Endothelial cell of umbilical vein (primary cell): Measurements from ENCODE around the gene P2RX4. TPM values are rescaled to one million over a fixed set of nuclear protein-coding genes. Genes with fewer than 3 reads are reported as not detected.
A peak's percentile ranks its signal among the peaks of the same experiment; 100 is the strongest.

ENCODE experiments used
- BruUV-seq: library from RNA; stranded (reverse); fragments of 400-500 nt; replicated peaks from 2 replicates; lab custom pipeline; 2021; lab: Mats Ljungman, UMichigan
- CTCF ChIA-PET: fragments of 300-600, 350-600 bp; sonication (Branson Sonifier 250); formaldehyde crosslinking; loops from one replicate; lab custom pipeline; 2021; ENCODE audit warnings: antibody characterized with exemption, inconsistent platforms; lab: Charles Lee
- POLR2A ChIA-PET: fragments of 300-600, 350-600 bp; sonication (Branson Sonifier 250); formaldehyde crosslinking; loops from one replicate; lab custom pipeline; 2021; ENCODE audit warnings: antibody characterized with exemption, inconsistent platforms; lab: Charles Lee
- DNase-seq: peaks from one replicate; pipeline ENCODE4 v3.0.0-alpha.2; 2011; ENCODE audit warnings: low read depth, low spot score
- FAIRE-seq: peaks from 2 replicates; lab custom pipeline; 2011; peaks lifted over from hg19 to GRCh38; lab: Jason Lieb, UNC
- H2AFZ ChIP-seq: 2 replicates; pipeline ENCODE4 v1.6.0; 2012; ENCODE audit warnings: low read depth, low read length, control low read depth, inconsistent platforms
- H3K27ac ChIP-seq: 2 replicates; pipeline ENCODE4 v1.5.1; 2011; ENCODE audit warnings: low read depth, mild to moderate bottlenecking, control low read depth, low read length, moderate library complexity; ENCODE audit not compliant: insufficient read depth
- H3K27me3 ChIP-seq, 2 experiments: 2 replicates each; pipeline versions ENCODE4 v1.6.0 to v1.6.1; 2011; ENCODE audit warnings: low read length in 2 of 2, mixed read lengths in 1 of 2; ENCODE audit not compliant: control insufficient read depth in 2 of 2, insufficient read depth in 2 of 2
- H3K36me3 ChIP-seq, 2 experiments: 2 replicates in 1 of 2; 3 replicates in 1 of 2; pipeline ENCODE4 v1.5.1; 2011; ENCODE audit warnings: low read length in 2 of 2, mild to moderate bottlenecking in 1 of 2, moderate library complexity in 1 of 2; ENCODE audit not compliant: control insufficient read depth in 2 of 2, insufficient read depth in 2 of 2; ENCODE audit errors: extremely low read depth in 1 of 2
- H3K4me1 ChIP-seq: 3 replicates; pipeline ENCODE4 v1.5.1; 2011; ENCODE audit warnings: mild to moderate bottlenecking, low read length; ENCODE audit not compliant: control insufficient read depth, insufficient read depth; ENCODE audit errors: extremely low read depth
- H3K4me2 ChIP-seq: 2 replicates; pipeline ENCODE4 v1.6.1; 2011; ENCODE audit warnings: low read length, control low read depth, mixed read lengths; ENCODE audit not compliant: insufficient read depth
- H3K4me3 ChIP-seq, 3 experiments: fragments of 200-600 bp in 1 of 3; sonication (generic), shearing (Covaris generic) in 1 of 3; replicated peaks in 1 of 3; 2 replicates each; pipeline ENCODE4 v1.5.1; 2011 to 2016; ENCODE audit warnings: control low read depth in 3 of 3, low read length in 3 of 3, mild to moderate bottlenecking in 2 of 3, inconsistent platforms in 1 of 3, low read depth in 1 of 3, moderate library complexity in 1 of 3; ENCODE audit not compliant: insufficient read depth in 1 of 3
- H3K79me2 ChIP-seq: 2 replicates; pipeline ENCODE4 v1.6.0; 2012; ENCODE audit warnings: low read length, inconsistent platforms; ENCODE audit not compliant: control insufficient read depth, insufficient read depth
- H3K9ac ChIP-seq: replicated peaks from 2 replicates; pipeline ENCODE3; 2011; ENCODE audit warnings: low read length, control low read depth; ENCODE audit not compliant: insufficient read depth; ENCODE audit errors: extremely low read depth
- H3K9me1 ChIP-seq: replicated peaks from 3 replicates; pipeline ENCODE4 v1.6.0; 2011; ENCODE audit warnings: mild to moderate bottlenecking, low read length; ENCODE audit not compliant: control insufficient read depth, insufficient read depth; ENCODE audit errors: extremely low read depth
- H3K9me3 ChIP-seq: replicated peaks from 2 replicates; pipeline ENCODE4 v1.5.1; 2012; ENCODE audit warnings: low read length, inconsistent platforms; ENCODE audit not compliant: control insufficient read depth, insufficient read depth
- H4K20me1 ChIP-seq: replicated peaks from 2 replicates; pipeline ENCODE3; 2011; ENCODE audit warnings: mild to moderate bottlenecking, low read length; ENCODE audit not compliant: control insufficient read depth, insufficient read depth; ENCODE audit errors: extremely low read depth
- EZH2 ChIP-seq: IDR thresholded peaks from 2 replicates; pipeline ENCODE4 v1.6.1; 2012; ENCODE audit warnings: borderline replicate concordance, low read depth, mild to moderate bottlenecking, moderate library complexity, low read length, inconsistent platforms; ENCODE audit not compliant: severe bottlenecking
- FOS ChIP-seq: IDR thresholded peaks from 2 replicates; pipeline ENCODE4 v1.6.1; 2011; ENCODE audit warnings: mild to moderate bottlenecking, low read length, moderate library complexity, borderline replicate concordance; ENCODE audit not compliant: insufficient read depth
- GATA2 ChIP-seq: IDR thresholded peaks from 2 replicates; pipeline ENCODE4 v1.7.0; 2011; ENCODE audit warnings: low read depth, mild to moderate bottlenecking, moderate library complexity, mixed read lengths, low read length; ENCODE audit not compliant: insufficient read length, insufficient read depth
- JUN ChIP-seq: IDR thresholded peaks from 2 replicates; pipeline ENCODE4 v1.6.1; 2011; ENCODE audit warnings: borderline replicate concordance, low read depth; ENCODE audit not compliant: insufficient read length, insufficient read depth
- MYC ChIP-seq: IDR thresholded peaks from one replicate; pipeline ENCODE4 v1.6.1; 2011; ENCODE audit warnings: mild to moderate bottlenecking, low read depth, low read length
- POLR2AphosphoS5 ChIP-seq: IDR thresholded peaks from 2 replicates; pipeline ENCODE4 v1.6.1; 2012; ENCODE audit warnings: low read depth, mild to moderate bottlenecking, control low read depth, low read length, moderate library complexity; ENCODE audit not compliant: insufficient read depth
- dilution Hi-C: fragments of 300-500 bp; cut with MboI; formaldehyde crosslinking; loops from one replicate; pipeline ENCODE4 v1.15.0; 2019; ENCODE audit warnings: low sequenced_read_pairs; ENCODE audit not compliant: extremely low pct_ligation_motif_present
- intact Hi-C: fragments of 100-400 bp; cut with micrococcal nuclease; formaldehyde crosslinking; loops from one replicate; pipeline ENCODE4 v1.10.0; 2022
- polyA plus RNA-seq, 4 experiments: library from polyadenylated mRNA; depleted of rRNA in 3 of 4; stranded (reverse) in 3 of 4; unstranded in 1 of 4; fragments of >200 nt; gene quantifications; 2 replicates each; pipeline versions ENCODE4 v1.2.1 to v1.2.3, GENCODE V29; 2011 to 2012; ENCODE audit warnings: missing spikeins in 1 of 4
- total RNA-seq: library from RNA; stranded (reverse); gene quantifications from 2 replicates; pipeline ENCODE4 v1.2.3, GENCODE V29; 2021
- TF ChIP-seq, protein P1 (sequence below), 2 donors: IDR thresholded peaks; 1 replicate in 1 of 2; 2 replicates in 1 of 2; pipeline ENCODE4 v1.5.1; 2011; ENCODE audit warnings: low read length in 2 of 2, mild to moderate bottlenecking in 2 of 2, moderate library complexity in 2 of 2, control low read depth in 1 of 2, inconsistent platforms in 1 of 2, low read depth in 1 of 2; ENCODE audit not compliant: insufficient read depth in 1 of 2; ENCODE audit errors: extremely low read depth in 1 of 2

The P2RX4 gene
- total and polyA plus RNA-seq, 2 donors (not counting 3 experiments of a cell fraction or from before 2014, with no cell fraction given): 92.8 to 116 TPM

DNA sequence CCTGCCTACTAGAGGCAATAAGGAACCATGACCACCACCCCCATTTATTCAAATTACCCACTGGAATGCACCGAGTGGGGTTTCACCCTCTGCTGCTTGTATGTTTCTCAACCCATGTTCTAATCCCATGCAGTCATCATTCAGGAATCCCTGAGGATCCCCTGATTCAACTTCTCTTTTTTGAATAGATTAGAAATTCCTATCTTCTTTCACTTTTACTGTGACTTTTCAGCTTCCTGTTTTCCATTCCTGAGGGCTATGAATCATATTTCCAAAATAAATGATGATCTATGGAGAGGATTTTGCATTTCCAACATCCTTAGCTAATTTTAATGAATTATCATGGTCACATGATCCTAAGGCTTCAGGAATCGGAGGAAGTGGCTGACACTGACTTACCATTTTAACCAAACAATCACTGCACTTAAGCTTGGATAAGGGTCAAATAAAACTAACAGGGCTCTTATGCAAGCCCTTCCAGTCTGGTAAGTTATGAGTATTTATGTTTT lies 19.4 kb upstream of the P2RX4 start:
- dilution Hi-C loops: no loop called here
- no peaks in the 10 kb centered on the region for H3K9me1 ChIP-seq
- DNase-seq (peak; percentile 85), FAIRE-seq (peak; percentile 78)
- no peak overlapping the region for H2AFZ ChIP-seq
- ChIA-PET CTCF (interaction anchor here (2.0 kb wide), 1 partner anchor 24 kb away, joined by 5 read pairs; no protein-coding TSS in a partner anchor), POLR2A (no interaction called here)
- peak overlapping the region; percentile 17 for H3K9ac ChIP-seq
- no peaks in the 10 kb centered on the region for H3K27me3 ChIP-seq
- no peaks in the 10 kb centered on the region for H4K20me1 ChIP-seq
- TF ChIP-seq, protein P1, sequence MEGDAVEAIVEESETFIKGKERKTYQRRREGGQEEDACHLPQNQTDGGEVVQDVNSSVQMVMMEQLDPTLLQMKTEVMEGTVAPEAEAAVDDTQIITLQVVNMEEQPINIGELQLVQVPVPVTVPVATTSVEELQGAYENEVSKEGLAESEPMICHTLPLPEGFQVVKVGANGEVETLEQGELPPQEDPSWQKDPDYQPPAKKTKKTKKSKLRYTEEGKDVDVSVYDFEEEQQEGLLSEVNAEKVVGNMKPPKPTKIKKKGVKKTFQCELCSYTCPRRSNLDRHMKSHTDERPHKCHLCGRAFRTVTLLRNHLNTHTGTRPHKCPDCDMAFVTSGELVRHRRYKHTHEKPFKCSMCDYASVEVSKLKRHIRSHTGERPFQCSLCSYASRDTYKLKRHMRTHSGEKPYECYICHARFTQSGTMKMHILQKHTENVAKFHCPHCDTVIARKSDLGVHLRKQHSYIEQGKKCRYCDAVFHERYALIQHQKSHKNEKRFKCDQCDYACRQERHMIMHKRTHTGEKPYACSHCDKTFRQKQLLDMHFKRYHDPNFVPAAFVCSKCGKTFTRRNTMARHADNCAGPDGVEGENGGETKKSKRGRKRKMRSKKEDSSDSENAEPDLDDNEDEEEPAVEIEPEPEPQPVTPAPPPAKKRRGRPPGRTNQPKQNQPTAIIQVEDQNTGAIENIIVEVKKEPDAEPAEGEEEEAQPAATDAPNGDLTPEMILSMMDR (IDR thresholded peaks at IDR 0.05; ENCODE audit: extremely low read depth in 1 of 2, insufficient read depth in 1 of 2, low read depth in 1 of 2, low read length in 2 of 2): no peak
- TF ChIP-seq JUN (peak; percentile 96), MYC (no peak), POLR2AphosphoS5 (no peak), GATA2 (peak; percentile 12), FOS (peak; percentile 91), EZH2 (no peak)
- no peak overlapping the region for H3K4me2 ChIP-seq
- H3K27ac ChIP-seq: peak overlapping the region; percentile 92
- intact Hi-C loops: loop anchor here (1.0 to 2.0 kb wide), 5 partner anchors 19 to 58 kb away; partner anchors contain the start of genes P2RX4 and P2RX7
- no peaks in the 10 kb centered on the region for H3K79me2 ChIP-seq
- H3K36me3 ChIP-seq: no peaks in the 10 kb centered on the region
- H3K4me3 ChIP-seq: no peak overlapping the region
- H3K9me3 ChIP-seq: no peaks in the 10 kb centered on the region
- BruUV-seq: no TSS peak
- H3K4me1 ChIP-seq: peaks cover 51% of the 10 kb centered on the region
